Measurements from ENCODE around the gene HDX.
"Not testable (repeated sequence)": the region's sequence is repeated elsewhere in the genome, so short reads cannot be mapped to it uniquely, and the experiment has no call there.

The HDX gene

GRCh38 chrX:84501798-84502628 lies at the start of gene HDX:
Gene HDX (minus strand): TSS chrX:84502453. CDS start chrX:84475397, 27,056 bp downstream.
- no peak for TF ChIP-seq CTCF (IDR thresholded peaks at IDR 0.05; ENCODE audit: unreplicated experiment in 3 of 3)
- no peaks in the 10 kb centered on the region for H3K27me3 Mint-ChIP-seq (ENCODE audit: low read depth)
- H3K27ac Mint-ChIP-seq, result peak within 1 kb of the TSS; percentile 97 to 100 (median 99)
- peaks cover 4% of the 10 kb centered on the region for H3K36me3 Mint-ChIP-seq (ENCODE audit: low read depth)
- H3K4me1 Mint-ChIP-seq, result peaks cover 5% of the 10 kb centered on the region
- peaks cover 2% of the 10 kb centered on the region for H3K9me3 Mint-ChIP-seq
- peak within 1 kb of the TSS; percentile 90 to 98 (median 97) for H3K4me3 Mint-ChIP-seq

DNA sequence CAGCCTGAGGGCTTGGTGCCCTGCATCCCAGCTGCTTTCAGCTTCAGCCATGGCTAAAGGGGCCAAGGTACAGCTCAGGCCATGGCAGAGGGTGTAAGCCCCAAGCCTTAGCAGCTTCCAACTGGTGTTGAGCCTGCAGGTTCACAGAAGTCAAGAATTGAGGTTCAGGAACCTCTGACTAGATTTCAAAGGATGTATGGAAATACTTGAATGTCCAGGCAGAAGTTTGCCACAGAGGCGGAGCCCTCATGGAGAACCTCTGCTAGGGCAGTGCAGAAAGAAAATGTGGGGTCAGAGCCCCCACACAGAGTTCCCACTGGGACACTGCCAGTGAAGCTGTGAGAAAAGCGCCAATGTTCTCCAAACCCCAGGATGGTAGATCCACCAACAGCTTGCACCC lies 39.1 kb upstream of the HDX start:
- H3K9me3 Mint-ChIP-seq, result peaks cover 35% of the 10 kb centered on the region
- not testable (repeated sequence) for H3K4me3 Mint-ChIP-seq; H3K36me3 Mint-ChIP-seq (ENCODE audit: low read depth); H3K4me1 Mint-ChIP-seq; H3K27ac Mint-ChIP-seq; H3K27me3 Mint-ChIP-seq (ENCODE audit: low read depth)

DNA sequence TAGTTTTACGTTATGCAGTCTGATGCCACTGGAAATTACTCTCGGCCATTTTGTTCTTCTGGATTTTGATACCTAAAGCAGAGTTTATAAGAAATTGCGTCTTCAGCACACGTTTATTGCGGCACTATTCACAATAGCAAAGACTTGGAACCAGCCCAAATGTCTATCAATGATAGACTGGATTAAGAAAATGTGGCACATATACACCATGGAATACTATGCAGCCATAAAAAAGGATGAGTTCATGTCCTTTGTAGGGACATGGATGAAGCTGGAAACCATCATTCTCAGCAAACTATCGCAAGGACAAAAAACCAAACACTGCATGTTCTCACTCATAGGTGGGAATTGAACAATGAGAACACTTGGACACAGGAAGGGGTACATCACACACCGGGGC lies 35.4 kb upstream of the HDX start:
- not testable (repeated sequence) for H3K4me1 Mint-ChIP-seq; H3K4me3 Mint-ChIP-seq; H3K27ac Mint-ChIP-seq; H3K36me3 Mint-ChIP-seq (ENCODE audit: low read depth); H3K27me3 Mint-ChIP-seq (ENCODE audit: low read depth)
- peaks cover 31% of the 10 kb centered on the region for H3K9me3 Mint-ChIP-seq

DNA sequence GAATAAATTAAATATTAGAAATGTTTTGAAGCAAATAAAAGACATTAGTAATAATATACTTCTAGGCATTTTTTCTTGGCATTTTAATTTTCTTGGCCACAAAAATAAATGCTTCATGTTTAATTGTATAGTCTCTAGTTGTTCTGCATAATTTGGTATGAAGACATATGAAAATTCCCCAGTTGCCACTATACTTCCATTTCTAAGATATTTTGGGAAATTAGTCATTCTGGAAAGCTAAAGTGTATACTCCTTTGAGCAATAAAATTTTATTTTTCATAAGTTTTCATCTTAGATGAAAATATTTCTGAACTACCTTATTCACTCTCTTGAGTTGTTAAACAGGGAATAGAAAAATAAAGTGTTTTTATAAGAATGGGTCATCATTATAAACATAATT lies 13.8 kb downstream of the HDX start:
- no peaks in the 10 kb centered on the region for H3K4me1 Mint-ChIP-seq
- H3K9me3 Mint-ChIP-seq, result peaks cover 35% of the 10 kb centered on the region
- no peak overlapping the region for H3K4me3 Mint-ChIP-seq
- no peak for TF ChIP-seq CTCF (IDR thresholded peaks at IDR 0.05; ENCODE audit: unreplicated experiment in 3 of 3)
- no peak overlapping the region for H3K27ac Mint-ChIP-seq
- H3K27me3 Mint-ChIP-seq (ENCODE audit: low read depth), result no peaks in the 10 kb centered on the region
- H3K36me3 Mint-ChIP-seq (ENCODE audit: low read depth), result peaks cover 45% of the 10 kb centered on the region

DNA sequence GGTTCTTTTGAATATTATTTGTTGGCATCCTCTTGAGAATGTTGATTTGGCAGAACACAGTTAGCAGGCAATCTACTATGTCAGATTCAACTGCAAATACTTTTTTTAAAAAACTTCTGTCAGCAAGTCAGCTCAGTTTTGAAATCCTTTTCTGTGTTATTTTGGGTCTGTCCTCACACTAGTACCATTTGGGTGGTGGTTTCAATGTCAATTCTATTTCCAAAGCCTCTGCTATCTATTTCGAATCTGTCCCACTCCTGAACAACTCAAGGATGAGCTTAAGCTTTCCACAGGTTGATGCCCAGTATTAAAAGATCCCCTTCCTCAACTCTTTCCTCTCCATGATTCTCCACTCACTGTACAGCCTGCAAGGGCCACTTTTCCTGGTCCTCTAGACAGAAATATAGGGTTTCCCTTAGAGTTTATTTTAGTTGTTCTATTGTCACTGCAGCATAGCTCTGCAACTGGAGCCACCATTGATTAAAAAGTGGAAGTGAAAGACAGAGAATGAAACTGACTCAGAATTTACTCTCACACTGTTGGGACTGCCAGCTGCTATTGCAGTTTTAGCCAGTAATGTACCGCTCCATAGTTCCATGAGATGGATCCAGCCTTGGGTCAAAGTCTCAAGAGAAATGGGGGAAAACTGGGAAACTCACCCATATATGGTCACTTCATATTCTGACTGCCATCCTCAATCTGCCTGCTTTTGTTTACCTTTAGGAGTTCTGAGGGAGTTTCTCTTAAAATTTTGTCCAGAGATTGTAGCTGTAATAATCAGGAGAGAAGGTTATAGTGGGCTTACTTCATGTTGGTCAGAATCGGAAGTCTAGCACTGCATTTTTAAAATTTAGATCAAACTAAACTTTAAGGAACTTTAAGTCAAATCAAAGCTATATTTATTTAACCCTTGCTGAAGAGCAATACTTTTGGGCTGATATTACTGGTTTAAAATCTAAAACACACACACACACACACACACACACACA lies 14.6 kb downstream of the HDX start:
- TF ChIP-seq CTCF (IDR thresholded peaks at IDR 0.05; ENCODE audit: unreplicated experiment in 3 of 3), result no peak
- peaks cover 52% of the 10 kb centered on the region for H3K36me3 Mint-ChIP-seq (ENCODE audit: low read depth)
- H3K27me3 Mint-ChIP-seq (ENCODE audit: low read depth), result no peaks in the 10 kb centered on the region
- H3K4me1 Mint-ChIP-seq, result no peaks in the 10 kb centered on the region
- H3K27ac Mint-ChIP-seq, result no peak overlapping the region
- no peak overlapping the region for H3K4me3 Mint-ChIP-seq
- H3K9me3 Mint-ChIP-seq, result peaks cover 40% of the 10 kb centered on the region

GRCh38 chrX:84479086-84479485 lies 23.2 kb downstream of the HDX start:
- Mint-ChIP-seq H3K9me3 (peaks cover 25% of the 10 kb centered on the region), H3K27ac (no peak overlapping the region), H3K4me1 (no peaks in the 10 kb centered on the region), H3K4me3 (no peak overlapping the region), H3K27me3 (ENCODE audit: low read depth) (no peaks in the 10 kb centered on the region), H3K36me3 (ENCODE audit: low read depth) (peaks cover 29% of the 10 kb centered on the region)
- TF ChIP-seq CTCF (IDR thresholded peaks at IDR 0.05; ENCODE audit: unreplicated experiment in 3 of 3), result no peak
